ENCODE data around the gene BORCS5.
"Not testable (repeated sequence)": the region's sequence is repeated elsewhere in the genome, so short reads cannot be mapped to it uniquely, and the experiment has no call there.

BORCS5 gene

DNA sequence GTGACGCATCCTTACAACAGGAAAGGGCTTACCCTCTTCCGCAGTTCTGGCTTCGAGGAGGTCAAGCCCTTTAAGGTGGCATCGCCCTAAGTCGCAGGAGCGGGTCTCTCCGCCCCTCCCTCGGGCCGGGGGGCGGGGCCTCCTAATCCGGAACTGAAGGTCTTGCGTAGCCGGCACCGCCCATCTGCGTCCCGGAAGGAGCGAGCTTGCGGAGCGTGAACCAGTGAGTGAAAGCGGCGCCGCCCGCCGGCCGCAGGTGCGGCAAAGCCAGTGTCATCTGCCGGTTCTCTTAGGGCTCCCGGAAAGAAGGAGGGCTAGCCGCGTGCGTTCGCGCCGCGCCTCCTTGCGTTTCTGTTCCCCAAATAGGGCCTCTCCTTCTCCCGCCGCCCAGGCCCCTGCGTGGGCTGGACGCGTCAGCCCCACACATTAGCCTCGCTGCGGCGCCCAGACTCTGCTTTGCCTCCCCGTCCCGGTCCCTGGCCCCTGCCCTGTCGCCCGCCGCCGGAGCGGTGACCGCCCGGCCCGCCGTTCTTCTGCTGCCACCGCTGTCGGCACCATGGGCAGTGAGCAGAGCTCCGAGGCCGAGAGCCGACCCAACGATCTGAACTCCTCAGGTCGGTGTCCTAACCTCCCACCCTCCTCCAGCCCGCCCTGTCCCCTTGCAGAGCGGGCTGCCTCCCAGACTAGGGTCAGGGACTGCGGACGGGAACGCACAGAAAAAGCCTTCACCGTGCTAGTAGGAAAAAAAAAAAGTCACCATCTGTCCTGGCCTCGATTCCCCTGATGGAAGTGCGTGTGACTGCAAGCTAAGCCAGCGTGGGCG, at the start of gene BORCS5:
BORCS5 (plus strand) TSS at position 183 of the 823 bp plus-strand sequence; CDS start at position 557, 374 bp downstream.
- ChIA-PET POLR2A (interaction anchor here (0.5 to 0.7 kb wide), 3 partner anchors 43 to 359 kb away, joined by 3 to 4 read pairs (median 3); partner anchors contain the start of gene BCL2L14), CTCF (interaction anchor here (0.8 to 4.4 kb wide), 14 partner anchors 11 to 349 kb away, joined by 3 to 19 read pairs (median 3); partner anchors contain the start of gene GPR19)
- TF ChIP-seq, protein P1, sequence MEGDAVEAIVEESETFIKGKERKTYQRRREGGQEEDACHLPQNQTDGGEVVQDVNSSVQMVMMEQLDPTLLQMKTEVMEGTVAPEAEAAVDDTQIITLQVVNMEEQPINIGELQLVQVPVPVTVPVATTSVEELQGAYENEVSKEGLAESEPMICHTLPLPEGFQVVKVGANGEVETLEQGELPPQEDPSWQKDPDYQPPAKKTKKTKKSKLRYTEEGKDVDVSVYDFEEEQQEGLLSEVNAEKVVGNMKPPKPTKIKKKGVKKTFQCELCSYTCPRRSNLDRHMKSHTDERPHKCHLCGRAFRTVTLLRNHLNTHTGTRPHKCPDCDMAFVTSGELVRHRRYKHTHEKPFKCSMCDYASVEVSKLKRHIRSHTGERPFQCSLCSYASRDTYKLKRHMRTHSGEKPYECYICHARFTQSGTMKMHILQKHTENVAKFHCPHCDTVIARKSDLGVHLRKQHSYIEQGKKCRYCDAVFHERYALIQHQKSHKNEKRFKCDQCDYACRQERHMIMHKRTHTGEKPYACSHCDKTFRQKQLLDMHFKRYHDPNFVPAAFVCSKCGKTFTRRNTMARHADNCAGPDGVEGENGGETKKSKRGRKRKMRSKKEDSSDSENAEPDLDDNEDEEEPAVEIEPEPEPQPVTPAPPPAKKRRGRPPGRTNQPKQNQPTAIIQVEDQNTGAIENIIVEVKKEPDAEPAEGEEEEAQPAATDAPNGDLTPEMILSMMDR (IDR thresholded peaks at IDR 0.05; ENCODE audit: insufficient read depth, low read length, missing control alignments): peak; percentile 39

DNA sequence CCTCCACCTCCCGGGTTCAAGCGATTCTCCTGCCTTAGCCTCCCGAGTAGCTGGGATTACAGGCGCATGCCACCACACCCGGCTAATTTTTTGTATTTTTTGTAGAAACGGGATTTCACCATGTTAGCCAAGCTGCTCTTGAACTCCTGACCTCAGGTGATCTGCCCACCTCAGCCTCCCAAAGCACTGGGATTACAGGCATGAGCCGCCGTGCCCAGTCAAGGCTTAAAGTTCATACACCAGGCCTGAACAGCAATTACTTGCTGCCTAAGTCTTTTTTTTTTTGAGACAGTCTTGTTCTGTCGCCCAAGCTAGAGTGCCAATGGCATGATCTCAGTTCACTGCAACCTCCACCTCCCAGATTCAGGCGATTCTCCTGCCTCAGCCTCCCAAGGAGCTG, 46.2 kb upstream of the BORCS5 start:
- CTCF ChIA-PET, POLR2A ChIA-PET: not testable (repeated sequence)

More for the DNA sequence above, at the start of gene BORCS5:
- peak; percentile 29 for DNase-seq (ENCODE audit: low read depth, low spot score)
- peak within 1 kb of the TSS; percentile 89 for H3K4me3 ChIP-seq (ENCODE audit: low read depth, low read length)

DNA sequence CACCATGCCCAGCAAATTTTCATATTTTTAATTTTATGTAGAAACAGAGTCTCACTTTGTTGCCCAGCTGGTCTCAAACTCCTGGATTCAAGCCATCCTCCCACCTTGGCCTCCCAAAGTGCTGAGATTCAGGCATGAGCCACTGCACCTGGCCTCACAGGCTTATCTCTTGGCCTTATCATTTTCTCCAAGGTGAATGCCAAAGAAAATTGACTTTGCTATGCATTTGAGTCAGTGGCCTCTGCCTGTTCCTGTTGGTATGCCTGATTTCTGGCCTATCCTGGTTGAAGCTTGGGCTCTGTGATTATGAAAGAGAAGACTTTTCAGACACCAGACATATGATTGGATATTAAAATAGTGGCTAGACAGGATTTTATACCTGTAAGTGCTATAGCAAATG, 41.0 kb upstream of the BORCS5 start:
- ChIA-PET CTCF (interaction anchor here (1.0 to 2.7 kb wide), 3 partner anchors 11 to 21 kb away, joined by 3 to 7 read pairs (median 3); no protein-coding TSS in a partner anchor), POLR2A (no interaction called here)
- TF ChIP-seq, protein P1 (IDR thresholded peaks at IDR 0.05; ENCODE audit: insufficient read depth, low read length, missing control alignments): no peak
- DNase-seq (ENCODE audit: low read depth, low spot score): no peak
- H3K4me3 ChIP-seq (ENCODE audit: low read depth, low read length): no peak overlapping the region

More for the DNA sequence above, 46.2 kb upstream of the BORCS5 start:
- not testable (repeated sequence) for DNase-seq (ENCODE audit: low read depth, low spot score); H3K4me3 ChIP-seq (ENCODE audit: low read depth, low read length)

DNA sequence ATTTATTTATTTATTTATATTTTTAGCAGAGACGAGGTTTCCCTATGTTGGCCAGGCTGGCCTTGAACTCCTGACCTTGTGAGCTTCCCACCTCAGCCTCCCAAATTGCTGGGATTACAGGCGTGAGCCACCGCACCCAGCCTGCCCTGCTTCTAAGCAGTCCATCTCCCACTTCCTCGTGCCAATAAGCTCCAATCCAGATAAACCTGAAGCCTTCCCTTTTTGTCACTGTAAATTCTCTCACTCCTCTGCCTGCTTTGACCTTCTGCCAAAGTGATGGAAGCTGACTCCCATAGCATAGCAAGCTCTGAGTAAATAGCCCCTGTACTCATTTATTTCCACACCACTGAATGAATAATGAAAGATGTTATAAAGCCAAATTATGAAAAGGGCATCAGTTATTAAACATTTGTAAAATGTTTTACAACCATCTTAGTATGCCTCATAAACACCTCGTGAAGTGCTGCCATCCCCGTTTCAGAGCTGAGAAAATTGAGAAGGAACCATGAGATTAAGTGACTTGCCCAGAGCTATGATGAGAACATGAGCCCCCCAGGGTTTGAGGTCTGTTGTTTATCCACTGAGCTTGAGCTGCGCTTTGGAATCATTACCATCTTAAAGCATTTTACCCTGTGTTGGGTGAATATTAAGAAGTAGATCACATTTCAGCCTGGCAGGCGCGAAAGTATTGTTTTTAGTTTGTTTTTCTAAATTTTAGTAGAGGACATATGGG, 37.3 kb upstream of the BORCS5 start:
- ChIA-PET POLR2A (interaction anchor here (1.5 kb wide), 1 partner anchor 53 kb away, joined by 5 read pairs; the partner anchor contains the start of gene LRP6), CTCF (interaction anchor here (0.8 to 2.6 kb wide), 6 partner anchors 9 to 281 kb away, joined by 3 to 21 read pairs (median 6); partner anchors contain the start of gene MANSC1)
- DNase-seq (ENCODE audit: low read depth, low spot score): no peak
- TF ChIP-seq, protein P1 (IDR thresholded peaks at IDR 0.05; ENCODE audit: insufficient read depth, low read length, missing control alignments): no peak
- no peak overlapping the region for H3K4me3 ChIP-seq (ENCODE audit: low read depth, low read length)

DNA sequence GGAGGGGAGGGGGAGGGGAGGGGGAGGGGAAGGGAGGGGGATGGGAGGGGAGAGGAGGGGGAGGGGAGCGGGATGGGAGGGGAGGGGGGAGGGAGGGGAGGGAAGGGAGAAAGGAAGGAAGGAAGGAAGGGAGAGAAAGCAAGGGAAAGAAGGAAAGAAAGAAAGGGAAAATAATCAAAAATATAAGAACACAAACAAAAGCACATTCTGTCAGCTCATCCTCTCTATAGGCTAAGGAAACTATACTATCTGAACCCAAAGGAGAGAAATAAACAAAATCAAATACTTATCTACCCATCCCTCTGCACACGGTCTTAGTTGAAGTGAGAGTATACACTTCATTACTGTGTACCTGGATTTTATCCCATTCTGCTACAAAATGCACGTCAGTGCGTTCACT, 33.8 kb upstream of the BORCS5 start:
- H3K4me3 ChIP-seq (ENCODE audit: low read depth, low read length): no peak overlapping the region
- no peak for DNase-seq (ENCODE audit: low read depth, low spot score)
- POLR2A ChIA-PET: no interaction called here
- CTCF ChIA-PET: interaction anchor here (0.8 to 1.5 kb wide), 2 partner anchors 11 to 14 kb away, joined by 3 read pairs; no protein-coding TSS in a partner anchor
- TF ChIP-seq, protein P1 (IDR thresholded peaks at IDR 0.05; ENCODE audit: insufficient read depth, low read length, missing control alignments): no peak

DNA sequence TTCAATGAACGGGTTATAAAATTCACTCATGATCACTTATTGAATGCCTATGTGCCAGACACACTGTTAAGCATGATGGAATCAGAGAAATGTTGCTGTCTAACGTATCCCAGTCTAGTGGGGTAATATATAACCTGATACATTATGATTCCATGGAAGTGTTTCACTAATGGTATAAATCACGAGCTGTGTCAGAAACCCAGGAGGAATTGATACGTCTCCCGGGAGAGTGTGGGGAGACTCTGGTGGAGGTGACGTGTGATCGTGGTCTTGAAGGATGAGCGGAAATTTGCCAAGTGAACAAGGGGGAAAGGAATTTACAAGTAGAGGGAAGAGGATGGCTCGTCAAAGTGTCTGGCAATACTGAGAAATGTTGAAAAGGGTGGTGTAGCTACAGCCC, 33.3 kb upstream of the BORCS5 start:
- CTCF ChIA-PET: interaction anchor here (0.8 to 1.5 kb wide), 2 partner anchors 11 to 15 kb away, joined by 3 read pairs; no protein-coding TSS in a partner anchor
- no peak for DNase-seq (ENCODE audit: low read depth, low spot score)
- POLR2A ChIA-PET: no interaction called here
- TF ChIP-seq, protein P1 (IDR thresholded peaks at IDR 0.05; ENCODE audit: insufficient read depth, low read length, missing control alignments): no peak
- no peak overlapping the region for H3K4me3 ChIP-seq (ENCODE audit: low read depth, low read length)
